CD4-positive, alpha-beta T cell treated with Interferon gamma for 1 hour (primary cell): Measurements from ENCODE around the gene CFAP119.
"Not testable (repeated sequence)": the region's sequence is repeated elsewhere in the genome, so short reads cannot be mapped to it uniquely, and the experiment has no call there.

ENCODE experiments used
- DNase-seq: peaks from one replicate; pipeline ENCODE4 v3.0.0-alpha.2; 2020

CFAP119 gene

DNA sequence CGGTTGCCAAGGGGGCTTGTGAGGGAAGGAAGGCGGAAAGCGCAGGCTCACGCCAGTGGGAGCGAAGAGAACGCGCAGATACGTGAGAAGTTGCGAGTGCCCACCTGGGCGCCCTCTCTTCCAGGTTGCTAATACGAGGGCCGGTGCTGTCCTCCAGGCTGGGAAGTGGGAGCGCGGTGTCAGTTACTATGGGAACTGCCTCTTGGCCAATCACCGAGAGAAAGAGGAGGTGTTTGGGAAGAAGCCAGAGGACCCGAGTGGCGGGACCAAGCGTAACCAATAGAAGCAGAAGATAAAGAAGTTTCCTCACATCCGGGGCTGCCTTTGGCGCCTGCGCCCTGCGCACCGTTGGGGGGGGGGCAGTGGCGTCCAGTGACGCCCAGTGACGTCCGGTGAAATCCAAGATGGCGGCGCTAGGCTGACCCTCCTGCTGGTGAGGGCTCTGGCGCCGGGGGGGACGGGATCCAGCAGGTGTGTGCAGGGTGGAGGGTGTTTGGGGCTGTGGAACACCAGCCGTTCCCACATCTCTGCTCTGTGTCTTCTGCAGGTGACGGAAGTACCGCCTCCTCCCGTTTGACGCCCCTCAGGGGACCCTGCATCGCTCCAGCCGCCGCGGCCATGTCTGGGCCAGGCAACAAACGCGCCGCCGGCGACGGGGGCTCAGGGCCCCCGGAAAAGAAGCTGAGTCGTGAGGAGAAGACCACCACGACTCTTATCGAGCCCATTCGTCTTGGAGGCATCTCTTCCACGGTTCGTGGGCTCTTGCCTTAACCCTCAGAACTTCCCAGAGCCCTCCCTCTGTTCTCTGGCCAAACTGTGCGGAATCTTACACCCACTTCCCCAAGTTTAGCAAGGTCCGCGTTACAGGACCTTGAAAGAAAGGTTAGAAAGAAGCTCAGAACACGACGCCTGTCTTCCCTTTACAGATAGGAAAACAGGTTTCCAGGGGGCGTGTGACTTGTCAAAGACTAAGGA lies at the start of gene CFAP119, which contains the start of gene RNF40:
TSS of gene CFAP119 (minus strand) at position 135 of the 975 bp plus-strand sequence. CDS start 314 bp downstream, outside the sequence.
TSS of gene RNF40 (plus strand) at position 395 of the 975 bp plus-strand sequence. CDS start at position 619, 224 bp downstream.
- DNase-seq = peak; percentile 92

DNA sequence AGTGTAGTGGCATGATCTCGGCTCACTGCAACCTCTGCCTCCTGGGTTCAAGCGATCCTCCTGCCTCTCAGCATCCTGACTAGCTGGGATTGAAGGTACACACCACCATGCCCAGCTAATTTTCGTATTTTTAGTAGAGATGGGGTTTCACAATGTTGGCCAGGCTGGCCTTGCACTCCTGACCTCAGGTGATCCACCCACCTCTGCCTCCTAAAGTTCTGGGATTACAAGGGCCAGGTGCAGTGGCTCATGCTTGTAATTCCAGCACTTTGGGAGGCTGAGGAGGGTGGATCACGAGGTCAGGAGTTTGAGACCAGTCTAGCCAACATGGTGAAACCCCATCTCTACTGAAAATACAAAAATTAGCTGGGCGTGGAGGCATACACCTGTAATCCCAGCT lies 47.8 kb upstream of the CFAP119 start:
- not testable (repeated sequence) for DNase-seq

GRCh38 chr16:30808890-30809426 lies 47.1 kb upstream of the CFAP119 start:
- DNase-seq = not testable (repeated sequence)

- DNase-seq = no peak
These were observed 46.3 kb upstream of the CFAP119 start for GRCh38 chr16:30808146-30808545.

DNA sequence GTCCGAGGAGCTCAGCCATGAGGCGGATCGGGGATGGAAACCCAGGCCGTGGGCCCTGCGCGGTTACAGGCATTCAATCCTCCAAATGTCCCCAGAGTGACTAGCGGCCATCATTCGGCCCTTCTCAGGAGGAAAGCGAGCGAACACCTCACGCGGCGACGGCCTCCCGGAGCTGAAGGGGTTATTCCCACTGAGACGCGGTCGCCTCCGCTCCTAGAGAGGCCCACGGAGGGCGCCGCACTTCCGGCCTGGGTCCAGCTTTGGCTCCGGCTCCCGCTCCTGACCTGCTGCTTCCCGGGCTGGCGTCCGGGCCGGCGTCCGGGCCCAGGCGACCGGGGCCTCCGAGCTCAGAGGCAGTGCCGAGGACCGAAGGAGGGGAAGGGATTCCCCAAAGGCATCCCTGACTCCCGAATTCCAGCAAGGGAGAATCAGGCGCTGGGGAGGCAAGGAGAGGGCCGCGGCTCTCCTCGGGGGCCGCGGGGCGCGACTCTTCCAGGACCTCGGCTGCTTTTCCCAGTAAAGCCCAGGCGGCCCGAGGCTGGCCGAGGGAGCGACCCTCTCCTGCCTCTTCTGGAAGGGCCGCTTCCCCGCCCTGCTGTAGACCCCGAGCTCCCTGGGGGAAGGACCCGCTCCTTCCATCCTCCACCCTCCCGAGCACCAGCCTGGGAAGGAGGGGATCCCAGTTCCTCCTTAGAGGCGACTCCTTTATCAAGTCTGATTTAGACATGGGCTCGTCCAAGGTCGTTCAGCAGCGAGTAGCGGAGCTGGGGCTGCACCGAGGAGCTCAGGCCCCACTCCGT lies 43.7 kb upstream of the CFAP119 start:
- peak; percentile 58 for DNase-seq

GRCh38 chr16:30805056-30805369 lies 43.2 kb upstream of the CFAP119 start:
- no peak for DNase-seq

GRCh38 chr16:30802936-30803335 lies 41.1 kb upstream of the CFAP119 start:
- no peak for DNase-seq

- no peak for DNase-seq
These were observed 35.9 kb upstream of the CFAP119 start for GRCh38 chr16:30797670-30798309.

DNA sequence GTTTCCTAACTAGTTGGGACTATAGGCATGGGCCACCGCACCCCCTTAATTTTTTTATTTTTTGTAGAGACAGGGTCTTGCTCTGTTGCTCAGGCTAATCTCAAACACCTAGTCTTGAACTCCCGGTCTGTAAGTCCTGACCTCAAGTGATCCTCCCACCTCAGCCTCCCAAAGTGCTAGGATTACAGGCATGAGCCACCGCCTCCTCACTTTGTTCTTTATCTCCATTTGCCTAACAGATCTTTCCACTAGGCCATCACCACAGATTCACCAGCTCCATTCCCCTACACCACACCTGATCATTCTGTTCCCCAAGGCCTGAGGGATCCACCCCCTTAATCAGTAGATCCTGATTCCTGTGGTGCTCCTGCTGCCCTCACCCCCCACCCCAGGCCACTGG lies 32.8 kb upstream of the CFAP119 start:
- DNase-seq = no peak

DNA sequence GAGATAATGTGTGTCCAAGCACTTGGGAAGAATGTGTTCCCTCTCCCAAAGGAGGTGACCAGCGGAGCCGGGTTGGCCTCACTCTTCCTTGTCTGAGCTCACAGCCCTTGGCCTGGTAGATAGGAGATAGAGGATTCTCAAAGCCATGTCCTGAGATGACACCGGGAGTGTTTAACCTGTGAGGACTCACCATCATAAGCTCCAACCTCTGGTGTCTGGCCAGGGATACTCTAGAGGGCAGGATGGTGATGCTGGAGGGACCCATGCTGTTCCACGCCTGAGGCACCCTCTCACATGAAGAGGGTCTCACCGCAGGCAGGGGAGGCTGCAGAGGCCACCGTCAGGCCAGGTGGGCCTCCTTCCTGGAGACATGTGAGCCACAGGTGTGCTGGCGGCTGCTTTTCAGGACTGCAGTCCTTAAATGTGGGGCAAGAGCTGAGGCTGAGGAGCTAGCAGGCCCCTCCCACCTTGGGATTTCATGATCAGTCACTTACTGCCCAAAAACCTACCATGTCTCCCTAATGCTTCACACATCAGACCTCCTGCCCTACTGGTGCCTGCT lies 31.7 kb upstream of the CFAP119 start:
- no peak for DNase-seq

DNA sequence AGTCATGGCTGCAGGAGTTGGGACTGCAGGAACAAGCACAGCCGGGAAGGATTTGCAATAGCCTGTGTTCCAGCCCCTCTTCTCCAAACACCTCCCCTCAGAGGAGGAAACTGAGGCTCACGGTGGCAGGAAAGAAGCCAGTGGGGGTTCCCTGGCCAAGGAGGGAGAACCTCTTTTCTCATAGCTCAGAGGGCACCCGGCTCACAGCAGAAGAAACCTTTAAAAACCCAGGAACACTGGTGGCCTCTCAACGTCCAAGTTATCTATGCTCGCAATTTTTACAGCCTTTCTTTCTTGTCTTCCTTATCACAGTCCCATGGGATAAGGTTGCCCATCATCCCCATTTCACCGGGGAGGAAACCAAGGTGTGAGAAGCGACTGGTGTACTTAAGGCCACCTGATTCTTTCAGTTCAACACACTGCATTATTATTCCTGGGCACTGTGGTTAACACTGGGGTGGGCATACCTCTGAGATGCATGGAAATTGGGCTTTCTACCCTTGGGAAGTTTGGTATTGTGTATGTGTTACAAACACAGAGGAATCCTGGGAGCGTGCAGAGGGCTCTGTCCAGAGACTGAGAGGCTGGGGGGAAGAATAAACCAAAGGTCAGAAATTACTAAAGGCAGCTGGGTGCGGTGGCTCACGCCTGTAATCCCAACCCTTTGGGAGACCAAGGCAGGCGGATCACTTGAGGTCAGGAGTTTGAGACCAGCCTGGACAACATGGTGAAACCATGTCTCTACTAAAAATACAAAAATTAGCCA lies 25.9 kb upstream of the CFAP119 start:
- no peak for DNase-seq

GRCh38 chr16:30786936-30787612 lies 25.2 kb upstream of the CFAP119 start, which contains the start of gene ZNF629:
Gene ZNF629, minus strand, starts transcription at chr16:30787205. Its CDS starts 2,723 bp downstream, at chr16:30784482.
- no peak for DNase-seq

- no peak for DNase-seq
These were observed 24.5 kb upstream of the CFAP119 start for GRCh38 chr16:30786115-30786935.

GRCh38 chr16:30785126-30786106 lies 23.6 kb upstream of the CFAP119 start:
- no peak for DNase-seq

DNA sequence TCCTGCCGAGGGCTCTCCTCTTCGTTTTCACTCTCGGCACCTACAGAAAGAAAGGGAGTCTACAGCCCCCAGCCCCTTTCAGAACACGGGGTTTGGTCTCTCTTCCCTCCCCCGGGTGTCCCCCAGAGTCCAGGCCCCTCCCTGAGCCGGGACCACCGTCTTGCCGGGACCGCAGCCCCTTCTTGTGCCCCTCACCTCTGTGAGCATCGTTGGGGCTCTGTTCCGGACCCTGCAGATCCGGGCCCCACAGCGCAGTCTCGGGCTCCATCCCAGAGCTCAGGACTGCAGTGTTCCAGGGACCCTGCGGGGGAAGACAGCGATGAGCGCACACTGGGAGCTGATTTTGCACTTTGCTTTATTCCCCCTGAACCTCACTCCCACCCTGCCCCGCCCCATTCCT lies 22.4 kb upstream of the CFAP119 start:
- no peak for DNase-seq

- DNase-seq = no peak
These were observed 21.6 kb upstream of the CFAP119 start for GRCh38 chr16:30783280-30784109.

GRCh38 chr16:30782486-30783279 lies 20.8 kb upstream of the CFAP119 start:
- no peak for DNase-seq
